ENCODE measurements around the gene NTMT1.

The NTMT1 gene

DNA sequence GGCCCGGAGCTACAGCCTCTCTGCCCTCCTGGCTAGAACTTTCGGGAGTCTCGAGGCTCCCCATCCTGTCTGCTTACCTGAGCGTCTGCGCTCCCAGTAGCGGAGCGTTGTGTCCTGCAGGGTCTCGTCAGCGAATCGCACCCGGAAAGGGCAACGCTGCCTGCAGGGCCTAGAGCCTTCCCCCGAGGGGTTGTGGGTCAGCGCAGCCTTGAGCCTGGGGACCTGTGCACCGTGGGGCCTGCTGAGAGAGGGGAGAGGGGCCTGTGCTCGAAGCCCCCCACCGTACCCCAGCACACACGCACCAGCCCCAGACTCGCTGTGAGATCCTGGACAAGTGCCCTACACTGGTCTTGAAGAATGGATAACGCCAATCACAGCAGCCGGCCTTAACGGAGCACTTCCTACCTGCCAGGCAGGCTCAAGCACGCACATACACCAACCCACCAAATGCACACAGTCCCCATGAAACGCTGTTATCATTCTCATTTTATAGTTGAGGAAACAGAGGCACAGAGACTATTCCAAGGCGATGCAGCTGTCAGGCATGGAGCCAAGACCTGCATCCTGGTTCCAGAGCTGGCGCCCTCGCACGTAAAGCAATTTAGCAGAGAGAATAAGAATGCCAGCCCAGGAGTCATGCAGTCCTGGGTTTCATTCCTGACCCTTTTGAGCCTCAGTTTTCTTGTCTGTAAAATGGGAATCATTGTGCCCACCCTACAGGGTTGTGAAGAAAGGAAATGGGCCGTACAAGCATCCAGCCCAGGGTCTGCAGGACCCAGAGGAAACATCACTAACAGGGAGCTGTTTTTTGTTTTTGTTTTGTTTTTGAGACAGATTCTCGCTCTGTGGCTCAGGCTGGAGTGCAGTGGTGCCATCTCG is 10.3 kb upstream of the NTMT1 start:
- TF ChIP-seq GATA3 (IDR thresholded peaks at IDR 0.05; ENCODE audit: low read depth, low read length) (no peak), GATA2 (IDR thresholded peaks at IDR 0.05; ENCODE audit: low read depth, low read length) (no peak)

DNA sequence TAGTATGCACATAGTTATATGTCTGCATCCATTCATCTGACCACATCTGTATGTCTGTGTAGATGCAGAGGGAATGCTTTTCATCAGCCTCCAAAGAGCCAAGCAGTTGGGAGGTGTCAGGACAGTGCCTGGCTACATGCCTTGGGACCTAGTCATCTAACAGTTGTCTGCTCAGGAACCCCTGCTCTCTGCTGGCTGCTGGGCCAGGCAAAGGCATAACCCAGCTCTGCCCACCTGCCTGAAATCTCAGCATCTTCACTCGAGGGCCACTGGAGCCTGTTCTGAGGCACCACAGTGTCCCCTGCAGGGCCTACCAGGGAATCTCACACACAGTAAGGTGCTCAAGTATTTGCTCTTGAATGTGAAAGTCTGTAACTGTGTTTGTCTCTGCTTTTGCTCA is 8.8 kb upstream of the NTMT1 start:
- TF ChIP-seq GATA2 (IDR thresholded peaks at IDR 0.05; ENCODE audit: low read depth, low read length) (no peak), GATA3 (IDR thresholded peaks at IDR 0.05; ENCODE audit: low read depth, low read length) (no peak)

DNA sequence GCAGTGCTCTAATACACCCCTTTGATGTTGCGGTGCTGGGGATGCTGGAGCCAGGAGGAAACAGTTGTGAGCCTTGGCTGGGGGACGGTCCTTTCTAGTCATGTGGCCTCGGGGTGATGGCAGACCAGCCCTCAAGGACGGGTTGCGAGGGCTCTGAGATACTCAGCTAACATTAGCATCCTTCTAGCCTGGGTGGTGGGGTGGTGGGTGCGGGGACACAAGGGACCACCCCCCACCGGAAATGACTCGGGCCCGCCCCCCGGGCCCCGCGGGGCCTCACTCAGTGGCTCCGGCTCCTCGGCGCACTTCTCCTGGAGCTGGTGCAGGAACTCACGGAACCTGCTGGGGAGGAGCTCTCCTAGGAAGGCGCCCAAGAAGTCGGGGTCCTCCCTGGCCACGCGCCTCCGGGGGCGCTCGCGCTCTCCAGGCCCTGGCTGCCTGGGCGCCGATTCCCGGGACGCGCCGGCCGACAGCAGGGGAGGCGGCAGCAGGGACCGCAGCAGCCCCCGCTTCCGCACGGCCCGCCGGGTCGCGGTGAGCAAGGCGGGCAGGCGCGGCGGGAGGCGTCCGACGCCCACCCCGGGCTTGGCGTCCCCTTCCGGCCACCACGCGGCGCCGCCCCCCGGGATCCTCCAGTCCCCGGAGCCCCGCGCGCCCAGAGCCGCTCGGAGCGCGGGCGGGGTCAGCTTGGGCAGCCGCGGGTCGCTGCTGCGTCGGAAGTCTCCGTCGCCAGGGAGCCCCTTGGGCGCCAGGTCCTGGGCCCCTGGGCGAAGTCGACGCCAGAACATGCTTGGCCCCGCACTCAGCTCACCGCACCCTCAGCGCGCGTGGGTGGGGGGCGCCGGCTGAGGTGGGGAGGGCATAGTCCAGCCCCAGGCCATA is 5.9 kb upstream of the NTMT1 start:
- TF ChIP-seq GATA3 (IDR thresholded peaks at IDR 0.05; ENCODE audit: low read depth, low read length) (no peak), GATA2 (IDR thresholded peaks at IDR 0.05; ENCODE audit: low read depth, low read length) (no peak)

DNA sequence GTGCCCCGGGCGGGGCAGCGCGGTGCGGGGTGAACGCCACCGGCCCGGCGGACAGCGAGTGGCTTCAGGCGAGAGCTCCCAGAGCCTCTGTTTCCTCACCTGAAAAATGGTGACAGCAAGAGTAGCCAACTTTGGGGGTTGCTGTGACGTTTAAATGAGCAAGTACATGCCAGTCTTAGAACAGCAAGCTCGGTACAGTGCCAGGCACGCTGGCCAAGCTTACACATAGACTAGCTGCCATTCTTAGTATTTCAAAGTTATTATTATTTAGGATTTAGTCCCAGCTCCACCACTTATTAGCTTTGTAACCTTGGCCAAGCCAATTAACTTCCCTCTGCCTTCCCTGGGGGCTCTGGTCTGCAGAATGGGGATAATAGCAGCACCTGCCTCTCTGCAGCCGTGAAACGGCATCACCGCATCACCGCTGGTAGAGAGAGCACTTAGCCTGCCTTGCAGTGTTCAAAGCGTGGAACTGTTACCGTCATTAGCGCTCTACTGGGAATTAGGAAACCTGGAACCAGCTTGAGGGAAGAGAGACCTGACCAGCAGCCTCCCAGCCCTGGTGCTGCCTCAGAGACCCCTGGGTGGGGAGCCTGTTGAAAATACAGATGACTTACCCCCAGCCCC is 5.2 kb upstream of the NTMT1 start, which contains the start of gene C9orf50:
Gene C9orf50, minus strand, starts transcription at position 433 of the 627 bp plus-strand sequence. CDS start 527 bp downstream, outside the sequence.
- TF ChIP-seq GATA3 (IDR thresholded peaks at IDR 0.05; ENCODE audit: low read depth, low read length) (no peak), GATA2 (IDR thresholded peaks at IDR 0.05; ENCODE audit: low read depth, low read length) (no peak)

DNA sequence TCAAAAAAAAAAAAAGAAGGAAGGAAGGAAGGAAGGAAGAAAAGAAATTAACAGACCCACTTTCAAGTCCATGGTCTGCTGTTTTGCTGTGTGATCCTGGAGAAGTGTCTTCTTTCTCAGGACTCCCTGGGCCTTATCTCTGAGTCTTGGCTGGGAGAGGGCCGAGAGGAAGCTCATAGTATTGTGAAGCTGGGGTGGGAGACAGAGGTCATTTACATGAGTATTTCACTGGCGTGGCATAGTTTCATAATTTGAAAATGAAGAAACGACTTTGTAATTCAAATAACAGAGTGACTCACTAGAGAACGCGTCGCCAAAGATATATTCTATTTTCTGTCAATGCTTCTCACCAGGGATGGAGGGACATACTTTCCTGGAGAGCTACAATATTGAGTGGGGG is 2.6 kb upstream of the NTMT1 start:
- TF ChIP-seq GATA2 (IDR thresholded peaks at IDR 0.05; ENCODE audit: low read depth, low read length) = no peak
- TF ChIP-seq GATA3 (IDR thresholded peaks at IDR 0.05; ENCODE audit: low read depth, low read length) = no peak

DNA sequence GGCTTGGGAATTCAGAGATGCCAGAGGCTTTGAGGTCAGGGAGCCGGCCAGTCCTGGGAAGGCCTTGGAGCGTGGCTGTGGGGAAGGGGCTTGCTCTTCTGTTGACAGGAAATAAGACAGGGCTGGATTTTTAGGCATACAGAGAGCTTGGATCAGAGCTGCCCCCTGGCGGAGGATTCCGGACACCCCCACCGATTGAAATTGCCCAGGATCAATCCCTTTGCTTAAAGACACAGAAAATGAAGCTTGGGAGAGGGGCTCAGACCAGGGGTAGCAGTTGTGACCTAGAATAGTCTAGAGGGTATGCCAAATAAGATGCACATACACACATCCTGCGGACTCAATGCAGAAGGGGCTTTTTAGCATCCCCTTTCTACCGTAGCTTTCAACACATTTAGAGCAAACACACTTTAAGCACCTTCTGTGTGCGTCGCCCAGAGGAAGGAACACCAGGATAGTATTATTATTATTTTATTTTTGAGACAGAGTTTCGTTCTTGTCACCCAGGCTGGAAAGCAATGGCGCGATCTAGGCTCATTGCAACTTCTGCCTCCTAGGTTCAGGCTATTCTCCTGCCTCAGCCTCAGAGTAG is 1.7 kb upstream of the NTMT1 start:
- TF ChIP-seq GATA2 (IDR thresholded peaks at IDR 0.05; ENCODE audit: low read depth, low read length) (no peak), GATA3 (IDR thresholded peaks at IDR 0.05; ENCODE audit: low read depth, low read length) (no peak)

DNA sequence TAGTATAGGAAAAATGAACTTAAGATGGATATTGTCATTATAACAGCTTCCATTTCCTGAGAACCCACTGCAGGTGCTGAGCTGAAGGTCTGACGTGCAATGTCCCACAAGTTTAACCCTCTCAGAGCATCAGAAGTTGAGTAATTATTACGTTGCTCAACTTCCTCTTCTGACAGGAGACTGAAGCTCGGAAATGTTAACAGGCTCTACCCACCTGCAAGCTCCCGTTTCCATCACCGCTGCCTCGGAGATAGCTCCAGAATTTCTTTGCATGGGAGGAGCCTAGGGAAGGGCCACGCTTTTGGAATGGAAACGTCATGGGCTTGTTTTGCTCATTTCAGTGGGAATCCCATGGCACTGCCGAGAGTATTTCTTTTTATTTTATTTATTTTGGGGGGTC is 1.0 kb upstream of the NTMT1 start:
- TF ChIP-seq GATA3 (IDR thresholded peaks at IDR 0.05; ENCODE audit: low read depth, low read length) (no peak), GATA2 (IDR thresholded peaks at IDR 0.05; ENCODE audit: low read depth, low read length) (no peak)

DNA sequence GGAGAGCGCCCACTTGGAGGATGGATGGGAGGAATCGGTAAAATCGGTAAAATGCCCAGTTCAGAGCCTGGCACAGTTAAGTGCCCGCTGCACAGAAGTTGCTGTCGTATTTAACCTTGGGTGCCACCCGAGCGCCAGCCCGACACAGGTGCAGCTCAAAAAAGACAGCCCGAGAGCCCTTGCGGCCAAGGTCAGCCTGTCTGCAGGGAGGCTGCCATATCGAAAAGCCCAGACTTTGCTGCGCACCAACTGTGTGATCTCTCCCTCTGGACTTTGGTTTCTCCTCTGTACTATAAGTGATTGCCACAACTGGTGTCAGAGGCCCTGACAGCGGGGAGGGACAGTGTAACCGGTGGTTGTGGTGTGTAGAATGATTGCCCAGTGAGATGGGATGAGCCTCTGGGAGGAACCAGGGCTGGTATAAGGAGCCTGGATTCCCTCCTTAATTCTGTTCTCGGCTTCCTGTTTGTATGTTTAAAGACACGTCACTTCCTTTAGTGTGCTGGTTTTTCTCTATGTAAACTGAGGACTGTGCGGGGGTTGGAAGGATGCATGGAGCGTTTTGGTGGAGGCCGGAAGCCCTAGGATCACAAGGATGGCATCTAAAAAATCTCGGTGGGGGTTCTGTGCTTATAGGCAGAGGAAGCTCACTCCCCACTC is 792 bp downstream of the NTMT1 start:
- TF ChIP-seq GATA2 (IDR thresholded peaks at IDR 0.05; ENCODE audit: low read depth, low read length) = no peak
- no peak for TF ChIP-seq GATA3 (IDR thresholded peaks at IDR 0.05; ENCODE audit: low read depth, low read length)

DNA sequence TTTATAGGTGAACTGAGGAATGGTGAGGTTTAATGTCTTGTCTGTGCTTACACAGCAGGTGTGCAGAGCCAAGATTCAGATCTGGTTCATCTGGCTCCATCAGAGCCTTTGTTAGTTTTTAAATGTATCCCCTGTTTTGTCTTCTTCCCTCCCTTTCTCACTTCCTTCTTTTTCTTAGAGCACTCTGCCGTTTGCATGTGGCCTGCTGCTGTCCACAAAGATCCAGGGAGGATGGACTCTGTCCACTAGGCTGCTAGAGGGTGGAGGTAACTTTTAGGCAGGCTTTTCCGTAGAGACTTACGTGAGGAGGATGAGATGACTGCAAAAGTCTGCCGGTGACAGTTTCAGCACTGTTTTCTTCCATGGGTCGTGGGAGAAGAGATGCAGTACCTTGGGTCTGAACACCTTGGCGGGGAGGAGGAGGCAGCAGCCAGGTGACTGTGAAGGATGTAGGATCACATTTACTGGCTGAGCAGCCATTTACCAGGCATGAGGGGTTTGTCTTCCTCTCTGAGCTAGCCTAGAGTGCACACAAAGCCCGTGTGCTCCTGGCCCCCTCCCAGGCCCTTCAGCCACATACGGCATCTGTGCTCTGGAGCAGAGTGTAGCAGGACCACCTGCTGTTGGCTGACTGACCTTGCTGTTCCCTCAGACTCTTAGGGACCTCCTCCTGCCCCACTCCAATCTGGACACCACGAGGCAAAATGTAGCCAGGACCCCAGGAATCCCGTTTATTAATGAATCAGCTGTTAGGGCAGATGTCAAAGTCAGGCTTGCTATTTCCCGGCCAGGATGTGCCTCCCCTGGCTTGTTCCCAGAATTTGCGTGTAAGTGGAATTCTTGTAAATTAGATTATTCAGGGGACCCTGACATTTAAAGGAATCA is 1.8 kb downstream of the NTMT1 start:
- no peak for TF ChIP-seq GATA2 (IDR thresholded peaks at IDR 0.05; ENCODE audit: low read depth, low read length)
- TF ChIP-seq GATA3 (IDR thresholded peaks at IDR 0.05; ENCODE audit: low read depth, low read length) = no peak

DNA sequence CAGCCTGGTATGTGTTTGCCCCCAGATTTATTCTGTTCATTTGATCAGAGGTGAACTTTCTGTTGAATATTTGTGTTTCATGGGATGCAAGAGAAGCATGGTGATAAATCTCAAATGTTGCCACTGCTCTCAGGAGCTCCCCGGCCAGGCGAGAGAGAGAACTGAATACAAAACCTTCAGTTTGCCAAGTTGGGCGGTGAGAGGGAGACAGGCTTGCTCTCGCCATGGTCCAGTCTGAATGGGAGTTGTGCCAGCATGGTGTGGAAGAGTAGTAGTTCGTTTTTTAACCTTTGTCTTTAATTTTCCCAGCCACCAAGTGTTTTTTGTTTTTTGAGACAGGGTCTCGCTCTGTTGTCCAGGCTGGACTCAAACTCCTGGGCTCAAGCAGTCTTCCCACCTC is 2.7 kb downstream of the NTMT1 start:
- TF ChIP-seq GATA3 (IDR thresholded peaks at IDR 0.05; ENCODE audit: low read depth, low read length) (no peak), GATA2 (IDR thresholded peaks at IDR 0.05; ENCODE audit: low read depth, low read length) (no peak)

DNA sequence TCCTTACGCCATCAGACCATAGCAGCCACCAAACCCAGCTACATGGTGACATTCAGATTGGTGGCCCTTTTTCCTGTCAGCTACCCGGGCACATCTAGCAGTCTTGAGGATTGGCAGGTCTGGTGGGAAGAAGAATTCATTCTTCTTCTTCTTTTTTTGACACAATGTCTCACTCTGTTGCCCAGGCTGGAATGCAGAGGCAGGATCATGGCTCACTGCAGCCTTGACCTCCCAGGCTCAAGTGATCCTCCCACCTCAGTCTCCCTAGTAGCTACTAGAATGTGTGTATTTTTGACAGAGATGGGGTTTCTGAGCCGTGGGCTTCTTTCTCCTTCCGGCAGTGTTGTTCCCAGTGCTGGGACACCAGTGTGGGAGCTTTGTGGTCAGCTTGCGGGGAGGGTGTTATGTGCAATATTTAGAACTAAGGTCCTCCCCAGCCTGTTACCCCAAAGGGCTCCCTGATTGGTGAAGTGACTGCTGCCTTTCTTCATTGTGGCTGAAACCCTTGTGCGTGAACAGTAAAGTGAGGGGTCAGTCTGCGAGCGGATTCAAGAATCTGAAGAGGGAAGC is 3.4 kb downstream of the NTMT1 start:
- TF ChIP-seq GATA2 (IDR thresholded peaks at IDR 0.05; ENCODE audit: low read depth, low read length) = no peak
- TF ChIP-seq GATA3 (IDR thresholded peaks at IDR 0.05; ENCODE audit: low read depth, low read length) = no peak

All from SH-SY5Y (cell line).